HEK293T (cell line): ENCODE data around the gene BABAM1.

Experiments used
- CTCF ChIA-PET: fragments of 350-600 bp; formaldehyde crosslinking; extraction: SDS; loops from one replicate; lab custom pipeline; 2021; ENCODE audit warnings: antibody characterized with exemption, inconsistent platforms; lab: Yijun Ruan, JAX
- POLR2A ChIA-PET: fragments of 350-600 bp; formaldehyde crosslinking; extraction: SDS; loops from one replicate; lab custom pipeline; 2020; ENCODE audit warnings: antibody characterized with exemption, inconsistent platforms; lab: Yijun Ruan, JAX
- DNase-seq: peaks from one replicate; pipeline ENCODE4 v3.0.0; 2012; ENCODE audit warnings: mixed read lengths; ENCODE audit errors: extremely low spot score
- ARNT ChIP-seq: fragments of 450-650 bp; IDR thresholded peaks from 2 replicates; pipeline ENCODE4 v1.6.1; 2017; ENCODE audit warnings: mild to moderate bottlenecking
- BHLHE40 ChIP-seq: fragments of 450-650 bp; IDR thresholded peaks from 2 replicates; pipeline ENCODE4 v1.6.1; 2016; ENCODE audit warnings: mild to moderate bottlenecking, moderate library complexity, borderline replicate concordance
- CTBP1 ChIP-seq: fragments of 450-650 bp; IDR thresholded peaks from 2 replicates; pipeline ENCODE4 v1.6.1; 2016; ENCODE audit warnings: borderline replicate concordance
- ELF4 ChIP-seq: fragments of 450-650 bp; IDR thresholded peaks from 2 replicates; pipeline ENCODE4 v1.6.1; 2017; ENCODE audit warnings: antibody characterized with exemption
- FOXA1 ChIP-seq: fragments of 450-650 bp; IDR thresholded peaks from 2 replicates; pipeline ENCODE4 v1.6.1; 2016; ENCODE audit warnings: mild to moderate bottlenecking
- FOXK2 ChIP-seq: fragments of 450-650 bp; IDR thresholded peaks from 2 replicates; pipeline ENCODE4 v1.6.1; 2016; ENCODE audit warnings: mild to moderate bottlenecking
- FOXM1 ChIP-seq: fragments of 450-650 bp; IDR thresholded peaks from 2 replicates; pipeline ENCODE4 v1.6.1; 2017; ENCODE audit warnings: mild to moderate bottlenecking, borderline replicate concordance
- HDGF ChIP-seq: fragments of 450-650 bp; IDR thresholded peaks from 2 replicates; pipeline ENCODE4 v1.6.1; 2017; ENCODE audit warnings: antibody characterized with exemption, borderline replicate concordance
- L3MBTL2 ChIP-seq: fragments of 450-650 bp; conservative IDR thresholded peaks from 2 replicates; pipeline ENCODE4 v1.6.1; 2016; ENCODE audit warnings: mild to moderate bottlenecking
- LEF1 ChIP-seq: fragments of 450-650 bp; IDR thresholded peaks from 2 replicates; pipeline ENCODE4 v1.6.1; 2017; ENCODE audit warnings: mild to moderate bottlenecking, borderline replicate concordance
- NFRKB ChIP-seq: fragments of 450-650 bp; IDR thresholded peaks from 2 replicates; pipeline ENCODE4 v1.6.1; 2016; ENCODE audit warnings: mild to moderate bottlenecking, moderate library complexity
- PKNOX1 ChIP-seq: fragments of 450-650 bp; IDR thresholded peaks from 2 replicates; pipeline ENCODE4 v1.6.1; 2016
- SP1 ChIP-seq: fragments of 450-650 bp; IDR thresholded peaks from 2 replicates; pipeline ENCODE4 v1.6.1; 2017
- SUZ12 ChIP-seq: fragments of 450-650 bp; IDR thresholded peaks from 2 replicates; pipeline ENCODE4 v1.6.1; 2016; ENCODE audit warnings: mild to moderate bottlenecking
- TARDBP ChIP-seq: fragments of 450-650 bp; IDR thresholded peaks from 2 replicates; pipeline ENCODE4 v1.6.1; 2016
- ZNF384 ChIP-seq: fragments of 450-650 bp; IDR thresholded peaks from 2 replicates; pipeline ENCODE4 v1.6.1; 2016

Gene BABAM1

GRCh38 chr19:17324357-17325114 lies 57.3 kb downstream of the BABAM1 start:
- ChIA-PET CTCF (no interaction called here), POLR2A (interaction anchor here (0.8 to 1.6 kb wide), 2 partner anchors 9 to 15 kb away, joined by 3 to 5 read pairs; partner anchors contain the start of gene DDA1)
- no peak for DNase-seq
- TF ChIP-seq FOXK2 (no peak), L3MBTL2 (no peak), FOXA1 (no peak), CTBP1 (no peak), LEF1 (no peak), PKNOX1 (no peak), FOXM1 (no peak), TARDBP (no peak), ZNF384 (no peak), ARNT (no peak), SUZ12 (no peak), BHLHE40 (no peak), SP1 (no peak)

- CTCF ChIA-PET = interaction anchor here (0.7 kb wide), 1 partner anchor 200 kb away, joined by 3 read pairs; no protein-coding TSS in a partner anchor
- POLR2A ChIA-PET = interaction anchor here (0.8 to 3.7 kb wide), 3 partner anchors 8 to 16 kb away, joined by 3 to 16 read pairs (median 5); partner anchors contain the start of gene DDA1
- no peak for TF ChIP-seq HDGF
- TF ChIP-seq BHLHE40 = no peak
- no peak for TF ChIP-seq FOXK2
- no peak for TF ChIP-seq ELF4
- no peak for TF ChIP-seq ARNT
- no peak for TF ChIP-seq NFRKB
- no peak for TF ChIP-seq SP1
- TF ChIP-seq PKNOX1 = no peak
- no peak for TF ChIP-seq L3MBTL2
- no peak for TF ChIP-seq LEF1
- no peak for TF ChIP-seq FOXM1
- TF ChIP-seq CTBP1 = no peak
- TF ChIP-seq ZNF384 = no peak
- no peak for TF ChIP-seq SUZ12
- no peak for TF ChIP-seq FOXA1
- no peak for DNase-seq
Observed at GRCh38 chr19:17325133-17325532, 57.9 kb downstream of the BABAM1 start.

GRCh38 chr19:17325881-17326594 lies 58.8 kb downstream of the BABAM1 start:
- POLR2A ChIA-PET = interaction anchor here (0.9 to 3.7 kb wide), 2 partner anchors 16 to 17 kb away, joined by 3 to 16 read pairs; partner anchors contain the start of gene DDA1
- no peak for DNase-seq
- CTCF ChIA-PET = interaction anchor here (0.7 kb wide), 1 partner anchor 199 kb away, joined by 3 read pairs; no protein-coding TSS in a partner anchor
- no peak for TF ChIP-seq FOXK2
- TF ChIP-seq SP1 = no peak
- no peak for TF ChIP-seq HDGF
- TF ChIP-seq SUZ12 = no peak
- TF ChIP-seq CTBP1 = no peak
- TF ChIP-seq BHLHE40 = no peak
- TF ChIP-seq NFRKB = no peak
- TF ChIP-seq FOXA1 = no peak
- no peak for TF ChIP-seq TARDBP

- ChIA-PET CTCF (no interaction called here), POLR2A (interaction anchor here (0.9 to 3.7 kb wide), 2 partner anchors 16 to 17 kb away, joined by 3 to 16 read pairs; partner anchors contain the start of gene DDA1)
- no peak for DNase-seq
- TF ChIP-seq SUZ12 = no peak
- TF ChIP-seq FOXA1 = no peak
- no peak for TF ChIP-seq FOXM1
- TF ChIP-seq L3MBTL2 = no peak
- no peak for TF ChIP-seq ARNT
- no peak for TF ChIP-seq ELF4
- TF ChIP-seq CTBP1 = no peak
- TF ChIP-seq HDGF = no peak
- TF ChIP-seq FOXK2 = no peak
- no peak for TF ChIP-seq LEF1
- TF ChIP-seq NFRKB = no peak
- TF ChIP-seq BHLHE40 = no peak
Observed at GRCh38 chr19:17326595-17326966, 59.3 kb downstream of the BABAM1 start.

GRCh38 chr19:17327068-17327653 lies 59.9 kb downstream of the BABAM1 start:
- ChIA-PET POLR2A (interaction anchor here (0.7 to 3.7 kb wide), 4 partner anchors 14 to 22 kb away, joined by 3 to 16 read pairs (median 4); partner anchors contain the start of genes DDA1 and MRPL34), CTCF (interaction anchor here (0.6 kb wide), 4 partner anchors 22 to 978 kb away, joined by 3 read pairs; partner anchors contain the start of genes ABHD8 and MRPL34)
- no peak for DNase-seq

More at GRCh38 chr19:17327068-17327653, 59.9 kb downstream of the BABAM1 start:
- no peak for TF ChIP-seq TARDBP
- TF ChIP-seq ARNT = no peak
- no peak for TF ChIP-seq FOXA1
- no peak; the same call in none of the 2 replicates for TF ChIP-seq L3MBTL2
- no peak for TF ChIP-seq LEF1
- no peak for TF ChIP-seq SUZ12
- TF ChIP-seq FOXK2 = no peak
- no peak for TF ChIP-seq ELF4
- no peak for TF ChIP-seq CTBP1
- no peak for TF ChIP-seq NFRKB
- no peak for TF ChIP-seq FOXM1
- no peak for TF ChIP-seq PKNOX1
- no peak for TF ChIP-seq HDGF
